K562 (cell line): ENCODE measurements around the gene ECPAS. TPM values are rescaled to one million over a fixed set of nuclear protein-coding genes. Genes with fewer than 3 reads are reported as not detected.
"Not testable (repeated sequence)": the region's sequence is repeated elsewhere in the genome, so short reads cannot be mapped to it uniquely, and the experiment has no call there.

Experiments used
- ATAC-seq: fragments of 200-7000 bp; cut with Tn5 transposase; 3 replicates; pipeline ENCODE4 v1.9.1; 2020; ENCODE audit warnings: moderate library complexity
- BruUV-seq: library from RNA; stranded (reverse); fragments of 400-500 nt; replicated peaks from 2 replicates; lab custom pipeline; 2021; lab: Mats Ljungman, UMichigan
- CTCF ChIA-PET: fragments of 300-600 bp; formaldehyde crosslinking; extraction: SDS; loops from one replicate; lab custom pipeline; 2021; ENCODE audit warnings: low intra/inter-chr PET ratio; lab: Yijun Ruan, JAX
- POLR2A ChIA-PET: fragments of 300-600, 350-650 bp; sonication (Branson Sonifier 250); formaldehyde crosslinking; extraction: SDS; loops from one replicate; lab custom pipeline; 2021; ENCODE audit warnings: antibody characterized with exemption, inconsistent platforms; lab: Yijun Ruan, JAX
- DNase-seq, 4 experiments: peaks; one replicate each; pipeline versions ENCODE4 v3.0.0 to v3.0.0-alpha.2; 2011 to 2018; ENCODE audit warnings: low spot score in 3 of 4, mixed read lengths in 3 of 4; ENCODE audit errors: extremely low read depth in 1 of 4
- FAIRE-seq: peaks from 2 replicates; lab custom pipeline; 2011; peaks lifted over from hg19 to GRCh38; lab: Jason Lieb, UNC
- H2AFZ ChIP-seq: 2 replicates; pipeline ENCODE4 v1.6.0; 2011; ENCODE audit warnings: low read depth, low read length, control low read depth, inconsistent platforms
- H3K27ac ChIP-seq: fragments of 200-600 bp; 3 replicates; pipeline ENCODE4 v1.8.0; 2011; ENCODE audit warnings: low read depth, mild to moderate bottlenecking, control low read depth, inconsistent platforms, low read length, moderate library complexity, mixed read lengths; ENCODE audit errors: extremely low read depth
- H3K27me3 ChIP-seq, 2 experiments: fragments of 300-600 bp in 1 of 2; 2 replicates in 1 of 2; 3 replicates in 1 of 2; pipeline versions ENCODE4 v1.6.0 to v1.8.0; 2011; ENCODE audit warnings: inconsistent platforms in 2 of 2, low read length in 2 of 2, mild to moderate bottlenecking in 1 of 2, mixed read lengths in 1 of 2, moderate library complexity in 1 of 2; ENCODE audit not compliant: control insufficient read depth in 2 of 2, insufficient read depth in 2 of 2
- H3K36me3 ChIP-seq: fragments of 300-600 bp; 3 replicates; pipeline ENCODE4 v1.8.0; 2011; ENCODE audit warnings: mild to moderate bottlenecking, low read length, inconsistent platforms; ENCODE audit not compliant: control insufficient read depth, insufficient read depth
- H3K4me1 ChIP-seq, 2 experiments: fragments of 200-600 bp in 1 of 2; replicated peaks in 1 of 2; 2 replicates in 1 of 2; 3 replicates in 1 of 2; pipeline versions ENCODE4 v1.5.1 to v1.8.0; 2011; ENCODE audit warnings: inconsistent platforms in 2 of 2, low read length in 2 of 2, mild to moderate bottlenecking in 1 of 2, mixed read lengths in 1 of 2, moderate library complexity in 1 of 2; ENCODE audit not compliant: control insufficient read depth in 2 of 2, insufficient read depth in 2 of 2
- H3K4me2 ChIP-seq: 2 replicates; pipeline ENCODE4 v1.6.1; 2011; ENCODE audit warnings: low read length, control low read depth, inconsistent platforms, mixed read lengths; ENCODE audit not compliant: insufficient read depth
- H3K4me3 ChIP-seq: fragments of 200-600 bp; sonication (generic), shearing (Covaris generic); 2 replicates; pipeline ENCODE4 v1.5.1; 2016; ENCODE audit warnings: control low read depth, inconsistent platforms
- H3K79me2 ChIP-seq: fragments of 200-600 bp; 3 replicates; pipeline ENCODE4 v1.8.0; 2011; ENCODE audit warnings: low read length, inconsistent platforms; ENCODE audit not compliant: control insufficient read depth, insufficient read depth
- H3K9ac ChIP-seq, 2 experiments: 2 replicates each; pipeline versions ENCODE4 v1.6.0 to v1.6.1; 2011; ENCODE audit warnings: low read depth in 2 of 2, low read length in 2 of 2, control low read depth in 1 of 2, inconsistent platforms in 1 of 2, mild to moderate bottlenecking in 1 of 2, mixed read lengths in 1 of 2; ENCODE audit not compliant: insufficient read depth in 1 of 2
- H3K9me1 ChIP-seq: one replicate; pipeline ENCODE4 v1.6.0; 2011; ENCODE audit warnings: inconsistent platforms, mild to moderate bottlenecking, low read length, moderate library complexity; ENCODE audit not compliant: control insufficient read depth, insufficient read depth
- H3K9me3 ChIP-seq: replicated peaks from 2 replicates; pipeline ENCODE4 v1.5.1; 2011; ENCODE audit warnings: low read depth, low read length, inconsistent platforms; ENCODE audit not compliant: control insufficient read depth, insufficient read depth
- H4K20me1 ChIP-seq: replicated peaks from 2 replicates; pipeline ENCODE4 v1.6.1; 2011; ENCODE audit warnings: low read length, inconsistent platforms, mixed read lengths; ENCODE audit not compliant: control insufficient read depth, insufficient read depth
- HCFC1 ChIP-seq: IDR thresholded peaks from 2 replicates; pipeline ENCODE4 v1.6.1; 2012; ENCODE audit warnings: low read depth, low read length, improper control_type of control experiment
- POU5F1 ChIP-seq: fragments of 150-350 bp; IDR thresholded peaks from 2 replicates; pipeline ENCODE4 v1.6.1; 2014; ENCODE audit warnings: borderline replicate concordance, low read length, low read depth, mild to moderate bottlenecking; ENCODE audit not compliant: partially characterized antibody
- WGBS: fragments of 100-300 bp; shearing (Covaris generic); methylation state at CpG from one replicate; pipeline ENCODE4 v1.1.6; 2016; ENCODE audit warnings: low coverage, mixed read lengths; ENCODE audit not compliant: insufficient coverage; ENCODE audit errors: missing lambda C conversion rate; 5-methylcytosine and 5-hydroxymethylcytosine counted together
- in situ Hi-C: fragments of 300-500 bp; cut with MboI; formaldehyde crosslinking; loops from 4 replicates; pipeline ENCODE4 v1.15.0; 2018; ENCODE audit warnings: inconsistent platforms, mixed read lengths
- intact Hi-C: fragments of 100-400 bp; cut with micrococcal nuclease; formaldehyde crosslinking; loops from 2 replicates; pipeline ENCODE4 v1.14.2; 2022
- polyA plus RNA-seq, 8 experiments: library from polyadenylated mRNA; depleted of rRNA in 4 of 8; stranded (reverse) in 5 of 8; unstranded in 3 of 8; fragments of >200 nt; fragmentation: Nextera tagmentation in 2 of 8; fragmentation: Illumina TruSeq in 1 of 8; extraction: Ambion mirVana in 2 of 8; extraction: Trizol in 1 of 8; gene quantifications; 2 replicates each; pipeline versions ENCODE4 v1.2.1 to v1.2.3, GENCODE V29; 2011 to 2014; ENCODE audit warnings: inconsistent platforms in 1 of 8, missing spikeins in 1 of 8
- total RNA-seq, 7 experiments: library from RNA; depleted of rRNA in 6 of 7; stranded (reverse); fragments of >200 nt in 6 of 7; fragmentation: Illumina TruSeq in 2 of 7; extraction: Trizol in 2 of 7; gene quantifications; 2 replicates each; pipeline versions ENCODE4 v1.2.1 to v1.2.3, GENCODE V29; 2011 to 2021; ENCODE audit warnings: low replicate concordance in 1 of 7
- TF ChIP-seq, protein P1 (sequence below), 2 experiments: IDR thresholded peaks; 2 replicates each; pipeline ENCODE4 v1.6.1; 2011; ENCODE audit warnings: borderline replicate concordance in 1 of 2, control low read depth in 1 of 2, low read depth in 1 of 2, low read length in 1 of 2, mild to moderate bottlenecking in 1 of 2, mixed read lengths in 1 of 2, moderate library complexity in 1 of 2; ENCODE audit not compliant: insufficient read depth in 1 of 2, insufficient read length in 1 of 2, poor library complexity in 1 of 2, severe bottlenecking in 1 of 2; ENCODE audit errors: extremely low read depth in 1 of 2
- TF ChIP-seq, protein P2 (sequence below): fragments of 250-450 bp; sonication (Bioruptor Pico); IDR thresholded peaks from 2 replicates; pipeline ENCODE4 v1.5.0; 2021

The ECPAS gene
- total and polyA plus RNA-seq, 9 of the 15 experiments (the other 6 are each of a cell fraction or from before 2014, with no cell fraction given): 14.5 to 90.9 (median 75.7) TPM

DNA sequence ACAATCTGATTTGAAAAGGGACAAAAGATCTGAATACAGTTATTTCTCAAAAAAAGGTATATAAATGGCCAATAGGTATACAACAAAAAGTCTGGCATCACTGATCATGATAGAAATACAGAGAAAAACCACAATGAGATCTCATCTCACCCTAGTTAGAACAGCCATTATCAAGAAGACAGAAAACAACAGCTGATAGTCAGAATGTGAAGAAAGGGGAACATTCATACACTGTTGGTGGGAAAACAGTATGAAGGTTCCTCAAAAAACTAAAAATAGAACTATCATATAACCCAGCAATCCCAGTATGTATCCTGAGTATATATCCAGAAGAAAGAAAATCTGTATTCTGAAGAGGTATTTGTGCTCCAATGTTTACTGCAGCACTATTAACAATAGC is 78.5 kb downstream of the ECPAS start (continued):
- TF ChIP-seq, protein P1, sequence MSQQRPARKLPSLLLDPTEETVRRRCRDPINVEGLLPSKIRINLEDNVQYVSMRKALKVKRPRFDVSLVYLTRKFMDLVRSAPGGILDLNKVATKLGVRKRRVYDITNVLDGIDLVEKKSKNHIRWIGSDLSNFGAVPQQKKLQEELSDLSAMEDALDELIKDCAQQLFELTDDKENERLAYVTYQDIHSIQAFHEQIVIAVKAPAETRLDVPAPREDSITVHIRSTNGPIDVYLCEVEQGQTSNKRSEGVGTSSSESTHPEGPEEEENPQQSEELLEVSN (IDR thresholded peaks at IDR 0.05; ENCODE audit: borderline replicate concordance in 1 of 2, extremely low read depth in 1 of 2, insufficient read depth in 1 of 2, insufficient read length in 1 of 2, low read depth in 1 of 2, low read length in 1 of 2, poor library complexity in 1 of 2, severe bottlenecking in 1 of 2): no peak
- TF ChIP-seq HCFC1 (no peak), POU5F1 (no peak)
- TF ChIP-seq, protein P2, sequence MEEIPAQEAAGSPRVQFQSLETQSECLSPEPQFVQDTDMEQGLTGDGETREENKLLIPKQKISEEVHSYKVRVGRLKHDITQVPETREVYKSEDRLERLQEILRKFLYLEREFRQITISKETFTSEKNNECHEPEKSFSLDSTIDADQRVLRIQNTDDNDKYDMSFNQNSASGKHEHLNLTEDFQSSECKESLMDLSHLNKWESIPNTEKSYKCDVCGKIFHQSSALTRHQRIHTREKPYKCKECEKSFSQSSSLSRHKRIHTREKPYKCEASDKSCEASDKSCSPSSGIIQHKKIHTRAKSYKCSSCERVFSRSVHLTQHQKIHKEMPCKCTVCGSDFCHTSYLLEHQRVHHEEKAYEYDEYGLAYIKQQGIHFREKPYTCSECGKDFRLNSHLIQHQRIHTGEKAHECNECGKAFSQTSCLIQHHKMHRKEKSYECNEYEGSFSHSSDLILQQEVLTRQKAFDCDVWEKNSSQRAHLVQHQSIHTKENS (CRISPR knock-in tag): no peak

DNA sequence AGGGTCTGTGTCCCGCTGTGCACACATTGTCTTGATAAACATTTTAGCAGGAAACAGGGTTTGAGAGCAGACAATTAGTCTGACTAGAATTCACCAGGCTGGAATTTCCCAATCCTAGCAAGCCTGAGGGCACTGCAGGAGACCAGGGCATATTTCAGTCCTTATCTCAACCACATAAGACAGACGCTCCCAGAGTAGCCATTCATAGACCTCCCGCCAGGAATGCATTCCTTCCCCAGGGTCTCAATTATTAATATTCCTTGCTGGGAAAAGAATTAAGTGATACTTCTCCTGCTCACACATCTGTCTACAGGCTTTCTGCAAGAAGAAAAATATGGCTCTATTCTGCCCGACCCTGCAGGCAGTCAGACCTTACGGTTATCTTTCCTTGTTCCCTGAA is 82.7 kb downstream of the ECPAS start:
- H3K4me2 ChIP-seq, H4K20me1 ChIP-seq, H3K4me1 ChIP-seq, CTCF ChIA-PET, BruUV-seq, H3K4me3 ChIP-seq, H3K9me3 ChIP-seq, H3K9me1 ChIP-seq, in situ Hi-C loops, FAIRE-seq, intact Hi-C loops, H3K9ac ChIP-seq, ATAC-seq, H2AFZ ChIP-seq, POLR2A ChIA-PET, H3K27ac ChIP-seq, H3K27me3 ChIP-seq, DNase-seq: not testable (repeated sequence)
- peaks cover 10% of the 10 kb centered on the region; the same call in 1 of the 3 replicates for H3K79me2 ChIP-seq
- H3K36me3 ChIP-seq: peaks cover 79% of the 10 kb centered on the region
- 91% methylated on average over 5 of the region's 5 CpGs for WGBS
